Kidney tubule cell (primary cell): ENCODE measurements around the gene NHLRC4.
A peak's percentile ranks its signal among the peaks of the same experiment; 100 is the strongest.

Source experiments
- DNase-seq: peaks from one replicate; pipeline ENCODE4 v3.0.0-alpha.2; 2018; ENCODE audit warnings: low spot score

The NHLRC4 gene

DNA sequence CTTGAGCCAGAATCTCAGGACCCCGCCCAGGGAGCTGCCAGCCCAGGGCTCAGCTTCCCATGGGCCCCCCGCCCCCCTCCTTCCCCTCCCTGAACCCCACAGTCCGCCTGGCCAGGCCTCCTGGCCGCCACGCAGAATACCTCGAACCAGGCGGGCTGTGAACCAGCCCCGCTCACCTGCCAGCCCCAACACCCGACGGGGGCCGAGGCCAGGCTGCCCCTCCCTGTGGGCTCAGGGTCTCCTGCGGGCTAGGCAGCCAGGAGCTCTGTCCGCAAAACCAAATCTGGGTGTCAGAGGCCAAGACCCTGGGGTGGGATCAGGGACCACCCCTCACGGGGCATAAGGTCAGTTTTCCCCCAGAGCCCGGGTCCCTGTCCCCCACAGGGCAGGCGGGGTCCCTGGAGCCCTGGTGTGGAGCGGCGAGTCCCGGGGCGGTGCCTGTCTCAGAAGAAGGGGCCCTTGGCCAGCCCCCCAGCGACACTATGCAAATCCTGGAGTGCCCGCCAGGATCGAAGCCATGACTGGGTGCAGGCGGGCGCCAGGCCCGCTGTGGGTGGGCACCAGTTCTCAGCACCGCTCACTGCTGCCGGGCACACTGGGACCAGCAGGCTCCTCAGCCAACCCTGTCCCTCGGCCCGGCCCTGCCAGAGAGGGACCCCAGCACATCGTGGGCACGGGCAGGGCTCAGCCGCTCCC lies 13.1 kb upstream of the NHLRC4 start:
- DNase-seq: no peak

DNA sequence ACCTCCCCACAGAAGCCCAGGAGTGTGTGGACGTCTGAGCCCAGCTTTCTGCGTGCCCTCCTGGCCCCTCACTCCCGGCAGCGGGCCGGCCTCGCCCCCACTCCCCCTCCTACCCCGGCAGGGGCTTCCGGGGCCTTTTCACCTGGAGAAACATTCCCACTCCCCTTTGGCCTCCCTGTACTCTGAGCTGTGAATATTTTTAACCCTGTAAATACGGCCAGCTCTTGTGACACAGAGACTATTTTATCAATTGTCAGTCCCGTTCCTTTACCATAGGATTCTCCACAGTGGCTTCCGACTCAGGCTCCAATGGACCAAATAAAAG lies 12.5 kb upstream of the NHLRC4 start:
- no peak for DNase-seq

DNA sequence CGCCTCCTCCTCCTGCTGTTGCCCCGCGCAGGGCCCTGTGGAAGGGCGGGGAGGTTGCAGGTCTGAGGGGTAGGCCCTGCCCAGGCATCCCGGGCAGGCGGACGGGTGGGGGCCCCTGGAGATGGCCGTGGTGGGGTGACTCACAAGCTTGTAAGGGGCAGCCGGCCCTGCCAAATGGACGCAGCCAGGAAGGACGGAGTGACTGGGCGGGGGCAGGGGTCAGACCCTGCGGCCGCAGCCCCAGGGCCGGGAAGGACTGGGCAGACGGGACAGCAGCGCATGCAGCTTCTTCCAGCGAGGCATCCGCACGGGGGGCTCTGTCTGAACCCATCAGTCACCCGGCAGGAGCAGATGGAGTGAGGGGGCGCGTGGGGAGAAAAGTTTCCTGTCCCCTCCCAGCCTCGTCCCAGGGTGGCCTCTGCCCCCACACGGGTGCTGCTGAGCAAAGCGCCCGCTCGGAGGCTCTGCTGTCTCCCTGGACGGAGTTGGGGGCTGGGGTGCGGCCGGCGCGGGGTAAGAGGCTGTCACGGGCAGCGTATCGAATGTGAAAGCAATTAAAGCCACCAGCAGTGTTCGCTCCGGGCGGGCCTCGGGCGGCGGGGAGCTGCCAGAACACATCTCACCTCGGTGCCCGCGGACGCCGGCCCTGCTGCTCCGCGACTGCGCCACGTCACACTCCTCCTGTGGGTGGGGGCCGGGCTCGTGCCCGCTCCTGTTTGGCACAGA lies 12.0 kb upstream of the NHLRC4 start:
- peak; percentile 9 for DNase-seq

DNA sequence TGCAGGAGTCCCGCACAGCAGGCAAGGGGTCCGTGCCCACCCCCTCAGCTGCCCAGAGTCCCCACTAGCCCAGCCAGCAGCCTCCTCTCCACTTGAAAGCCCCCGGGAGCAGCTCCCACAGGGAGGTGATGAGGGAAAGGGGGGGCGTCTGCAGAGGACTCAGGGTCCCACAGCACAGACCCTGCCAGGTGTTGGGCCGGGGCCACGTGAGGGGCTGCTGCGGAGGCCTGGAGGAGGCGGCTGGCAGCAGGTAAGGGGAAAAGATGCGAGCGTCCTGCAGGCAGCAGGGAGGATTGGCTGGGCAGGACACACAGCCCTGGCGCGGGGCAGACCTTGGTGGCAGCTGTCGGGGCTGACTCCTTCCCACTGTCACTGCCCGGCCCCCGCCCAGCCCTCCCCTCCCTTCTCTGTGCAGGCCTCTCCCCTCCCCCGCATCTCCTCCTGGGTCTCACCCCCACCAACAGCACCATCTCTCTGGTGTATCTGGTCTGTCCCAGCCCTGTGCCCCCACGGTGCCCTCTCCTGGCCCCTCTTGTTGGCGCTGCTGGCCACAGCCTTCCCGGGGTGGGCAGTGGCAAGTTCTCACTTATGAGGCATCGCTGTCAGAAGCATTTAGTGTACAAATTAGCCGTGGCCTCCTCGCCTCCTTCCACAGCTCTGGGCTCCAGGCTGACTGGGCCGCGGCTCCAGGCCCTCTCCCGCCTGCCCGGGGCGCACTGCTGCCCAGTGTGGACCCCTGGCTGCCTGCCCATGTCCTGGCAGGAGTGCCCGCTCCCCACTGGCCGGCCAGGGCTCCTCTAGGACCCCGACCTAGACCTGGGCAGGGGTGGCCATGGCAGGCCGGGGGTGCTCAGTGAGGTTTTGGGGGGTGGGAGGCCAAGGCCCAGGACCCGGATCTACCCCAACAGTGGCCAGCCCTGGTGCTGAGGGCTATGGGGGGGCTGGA lies 11.0 kb upstream of the NHLRC4 start:
- DNase-seq: no peak

DNA sequence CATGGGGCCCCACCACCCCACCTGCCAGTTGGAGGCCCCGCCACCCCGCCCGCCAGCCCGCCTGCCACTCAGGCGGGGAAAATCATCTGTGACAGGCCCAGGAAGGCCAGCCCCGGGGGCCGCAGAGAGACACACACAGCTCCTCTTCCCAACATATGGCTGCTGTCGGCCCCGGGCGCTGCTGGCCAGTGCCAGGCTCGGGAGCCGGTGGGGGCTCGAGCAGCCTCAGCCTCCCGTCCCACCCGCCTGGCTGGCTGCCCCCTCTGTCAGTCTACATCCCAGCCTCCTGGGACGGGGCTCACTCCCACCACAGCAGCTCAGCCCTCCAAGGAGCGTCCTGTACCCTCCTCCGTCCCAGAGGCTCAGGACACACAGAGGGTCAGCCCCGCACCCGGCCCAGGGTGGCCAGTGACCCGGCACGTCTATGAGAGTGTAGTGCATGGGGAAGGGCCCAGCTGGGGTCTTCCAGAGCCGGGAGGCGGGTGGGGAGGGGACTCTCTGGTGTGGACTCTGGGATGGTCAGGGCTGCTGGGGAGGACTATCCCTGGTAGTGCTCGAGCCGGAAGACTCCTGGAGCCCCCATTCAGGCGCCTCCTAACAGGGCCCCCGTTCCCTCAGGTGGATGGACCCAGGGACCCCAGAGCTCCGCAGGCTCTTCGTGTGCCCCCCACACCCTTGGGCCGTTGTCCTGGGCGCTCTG lies 10.2 kb upstream of the NHLRC4 start:
- no peak for DNase-seq

DNA sequence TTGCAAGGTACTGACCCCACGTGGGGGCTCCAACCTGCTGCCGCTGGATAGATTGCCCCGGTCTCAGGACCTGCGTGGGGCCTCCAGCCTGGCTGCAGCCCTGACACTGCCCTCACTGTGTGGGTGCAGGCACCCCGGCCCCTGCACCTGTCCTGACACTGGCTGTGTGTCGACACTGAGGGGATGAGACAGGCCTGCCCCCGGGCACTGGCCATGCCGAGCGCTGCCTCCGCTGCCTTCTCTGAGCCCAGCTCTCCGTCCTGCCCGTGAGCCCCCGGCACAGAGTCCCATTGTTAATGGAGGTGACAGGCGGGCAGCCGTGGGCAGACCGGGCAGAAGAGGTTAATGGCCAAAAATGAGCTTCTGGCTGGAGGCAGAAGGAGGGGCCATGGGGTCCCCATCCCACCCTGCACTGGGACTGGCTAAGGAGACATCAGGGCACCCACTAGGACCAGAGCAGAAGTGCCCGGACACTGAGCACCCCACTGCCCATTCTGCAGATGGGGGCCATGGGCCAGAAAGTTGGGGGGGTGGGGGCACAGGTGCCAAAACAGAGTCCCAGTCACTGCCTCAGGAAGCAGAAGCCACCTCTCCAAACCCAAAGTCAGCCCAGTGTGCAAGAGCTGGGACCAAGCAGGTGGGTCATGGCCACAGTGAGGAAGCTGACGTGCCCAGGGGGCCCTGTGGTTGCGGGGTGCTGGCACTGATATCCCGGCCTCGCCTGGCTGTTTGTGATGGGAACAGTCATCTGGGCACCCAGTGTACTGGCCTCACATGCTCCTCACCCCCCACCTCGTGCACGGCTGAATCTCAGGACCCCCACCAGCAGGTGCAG lies 9.1 kb upstream of the NHLRC4 start:
- no peak for DNase-seq

DNA sequence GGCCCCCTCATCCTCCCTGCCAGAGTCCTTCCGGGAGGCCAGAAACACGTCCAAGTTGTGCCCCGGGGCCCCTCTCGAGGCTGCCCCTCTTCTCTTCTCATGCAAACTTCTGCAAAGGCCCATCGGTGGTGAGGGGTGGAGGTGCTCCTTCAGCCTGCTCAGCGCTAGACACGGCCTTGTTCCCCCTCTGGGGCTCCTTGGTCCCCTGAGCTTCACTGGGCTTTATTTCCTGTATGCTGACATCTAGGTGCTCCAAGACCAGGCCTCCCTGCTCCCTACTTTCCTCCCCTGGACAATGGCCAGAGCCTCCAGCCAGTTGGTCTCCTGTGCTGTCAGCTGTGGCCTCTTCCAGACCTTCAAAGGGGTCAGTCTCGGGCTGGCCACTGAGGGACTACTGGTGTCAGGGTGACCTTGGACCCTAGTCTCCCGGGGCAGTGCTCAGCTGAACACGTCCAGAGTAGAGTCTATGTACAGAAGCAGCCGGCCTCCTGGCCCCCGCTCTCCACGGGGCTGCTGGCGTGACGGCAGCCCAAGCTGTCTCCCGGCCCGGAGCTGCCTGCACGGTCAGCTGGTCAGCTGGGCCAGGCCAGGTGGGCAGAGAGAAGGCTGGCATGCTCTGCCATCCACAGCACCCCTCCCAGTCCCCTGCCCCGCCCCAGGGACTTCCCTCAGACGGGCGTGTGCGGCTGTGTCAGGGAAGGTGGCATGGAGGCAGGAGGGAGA lies 8.3 kb upstream of the NHLRC4 start:
- peak; percentile 19 for DNase-seq

DNA sequence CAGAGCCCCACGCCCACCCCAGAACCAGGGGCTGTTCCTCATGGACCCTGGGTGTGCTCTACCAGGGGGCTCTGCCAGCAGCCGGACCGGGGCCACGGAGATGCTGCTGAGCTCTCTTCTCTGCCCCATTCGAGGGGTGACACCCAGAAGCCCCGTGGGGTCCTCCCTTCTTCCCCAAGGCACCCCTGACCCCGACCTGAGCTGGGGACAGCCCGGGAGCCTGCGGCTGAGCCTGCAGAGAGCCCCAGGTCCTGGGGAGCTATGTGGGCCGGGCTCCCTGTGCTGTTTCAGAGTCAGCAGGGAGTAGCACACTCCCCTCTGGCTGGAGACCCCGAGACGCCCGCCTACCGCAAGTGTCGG lies 7.8 kb upstream of the NHLRC4 start:
- no peak for DNase-seq

DNA sequence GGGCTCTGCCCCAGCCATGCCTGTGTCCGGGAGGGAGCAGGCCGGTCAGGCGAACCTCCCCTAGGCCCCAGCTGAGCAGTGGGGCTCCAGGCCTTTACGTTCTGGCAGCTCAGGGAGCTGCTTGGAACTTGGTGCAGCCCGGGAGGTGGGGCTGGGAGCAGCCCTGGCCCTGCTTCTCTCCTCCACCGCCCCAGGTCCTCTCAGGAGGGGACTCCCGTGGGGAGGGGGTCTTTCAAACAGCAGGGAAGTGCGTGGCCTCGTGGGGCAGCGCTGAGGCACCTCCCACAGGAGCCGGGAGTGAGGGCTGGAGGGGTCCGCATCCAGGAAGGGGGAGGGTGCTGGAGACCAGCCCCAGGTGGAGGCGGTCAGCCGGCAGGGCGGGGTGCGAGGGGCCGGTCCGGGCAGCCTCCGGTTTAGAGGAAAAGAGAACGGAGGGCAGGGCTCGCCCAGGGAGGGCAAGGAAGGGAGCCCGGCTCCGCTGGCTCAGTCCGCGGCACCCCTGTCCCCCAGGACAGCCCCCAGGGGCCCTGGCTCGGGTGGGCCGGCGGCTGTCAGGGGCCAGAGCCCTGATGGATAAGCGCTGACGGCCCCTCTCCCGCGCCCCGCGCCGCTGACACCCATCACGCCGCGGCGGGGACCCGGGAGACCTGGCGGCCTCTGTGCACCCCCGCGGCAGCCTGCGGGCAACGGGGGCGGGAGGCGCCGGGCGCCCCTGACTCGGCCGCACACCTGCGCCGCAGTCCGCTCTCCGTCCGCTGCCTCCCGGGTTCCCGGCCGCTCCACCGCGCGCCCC lies 7.2 kb upstream of the NHLRC4 start:
- DNase-seq: no peak

DNA sequence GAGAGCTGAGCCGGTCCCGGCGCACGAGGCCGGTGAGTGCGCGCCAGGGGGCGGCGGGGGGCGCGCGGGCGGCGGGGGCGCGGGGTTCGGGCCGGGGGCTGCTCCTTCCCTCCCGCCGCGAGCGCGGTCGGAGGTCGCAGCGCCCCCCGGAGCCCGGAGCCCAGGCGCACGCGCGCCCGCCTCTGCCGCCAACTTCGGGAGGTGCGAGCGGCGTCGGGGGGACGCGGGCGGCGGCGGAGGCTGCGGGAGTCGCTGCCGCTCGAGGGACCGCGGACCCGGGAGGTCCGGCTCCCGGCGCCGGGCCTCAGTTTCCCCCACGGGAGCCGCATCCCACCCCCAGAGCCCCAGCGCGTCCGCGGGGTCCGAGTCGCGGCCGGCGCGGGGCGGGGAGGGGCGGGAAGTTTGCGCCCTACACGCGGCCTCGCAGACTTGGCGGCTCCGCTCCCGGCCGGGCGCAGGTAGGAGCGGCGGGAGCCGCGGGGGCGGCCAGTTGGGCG lies 6.6 kb upstream of the NHLRC4 start, which contains the start of gene PRR35:
Gene PRR35 (plus strand): TSS at position 191 of the 497 bp plus-strand sequence. CDS start 2,901 bp downstream, outside the sequence.
- DNase-seq: no peak

DNA sequence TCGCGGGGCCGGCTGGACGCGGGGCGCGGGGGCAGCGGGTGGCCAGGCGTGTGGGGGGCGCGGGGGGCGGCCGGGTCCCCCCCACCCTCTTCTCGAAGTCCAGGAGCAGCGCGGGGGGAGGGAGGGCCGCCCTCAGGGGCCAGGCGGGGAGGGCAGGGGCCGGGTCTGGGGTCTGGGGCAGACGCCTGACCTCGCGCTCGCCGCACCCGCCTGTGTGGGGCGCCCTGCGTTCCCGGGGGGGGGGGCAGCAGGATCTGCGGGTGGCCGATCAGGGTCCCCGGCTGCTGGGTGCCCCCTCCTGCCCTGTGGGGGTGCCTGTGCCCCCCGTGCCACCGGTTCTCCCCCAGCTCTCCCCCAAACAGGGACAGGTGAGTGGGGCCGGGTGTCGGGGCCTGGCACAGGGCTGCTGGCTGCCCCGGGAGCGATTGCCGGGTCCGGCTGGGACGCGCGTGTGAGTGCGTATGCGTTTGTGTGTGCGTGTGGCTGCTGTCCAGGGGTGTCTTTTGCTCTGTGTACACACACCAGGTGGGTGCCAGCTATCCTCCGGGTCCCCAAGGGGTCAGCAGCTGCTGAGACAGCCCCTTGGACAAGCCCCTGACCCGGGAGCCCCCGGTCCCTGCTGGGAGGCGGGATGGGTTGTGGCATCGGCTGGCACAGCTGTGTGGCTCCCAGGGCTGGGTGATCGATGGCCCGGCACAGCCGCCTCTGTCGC lies 5.9 kb upstream of the NHLRC4 start:
- DNase-seq: no peak

DNA sequence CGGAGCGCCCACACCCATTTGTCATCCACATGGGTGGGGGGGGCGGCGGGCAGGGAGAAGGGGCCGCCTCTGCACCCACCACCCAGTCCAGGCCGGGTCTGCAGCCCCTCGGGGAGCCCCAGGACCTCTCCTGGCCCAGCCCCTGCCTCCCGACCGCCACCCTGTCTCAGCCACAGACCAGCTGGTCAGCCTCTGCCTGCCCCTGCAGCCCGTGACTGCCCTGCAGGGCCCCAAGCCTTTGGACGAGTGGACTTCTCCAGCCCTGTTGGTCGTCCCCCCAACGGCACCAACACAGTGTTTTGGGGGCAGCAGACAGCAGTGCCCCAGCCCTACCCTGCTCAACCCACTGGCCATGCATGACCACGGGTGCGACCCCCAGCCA lies 5.4 kb upstream of the NHLRC4 start:
- DNase-seq: no peak

DNA sequence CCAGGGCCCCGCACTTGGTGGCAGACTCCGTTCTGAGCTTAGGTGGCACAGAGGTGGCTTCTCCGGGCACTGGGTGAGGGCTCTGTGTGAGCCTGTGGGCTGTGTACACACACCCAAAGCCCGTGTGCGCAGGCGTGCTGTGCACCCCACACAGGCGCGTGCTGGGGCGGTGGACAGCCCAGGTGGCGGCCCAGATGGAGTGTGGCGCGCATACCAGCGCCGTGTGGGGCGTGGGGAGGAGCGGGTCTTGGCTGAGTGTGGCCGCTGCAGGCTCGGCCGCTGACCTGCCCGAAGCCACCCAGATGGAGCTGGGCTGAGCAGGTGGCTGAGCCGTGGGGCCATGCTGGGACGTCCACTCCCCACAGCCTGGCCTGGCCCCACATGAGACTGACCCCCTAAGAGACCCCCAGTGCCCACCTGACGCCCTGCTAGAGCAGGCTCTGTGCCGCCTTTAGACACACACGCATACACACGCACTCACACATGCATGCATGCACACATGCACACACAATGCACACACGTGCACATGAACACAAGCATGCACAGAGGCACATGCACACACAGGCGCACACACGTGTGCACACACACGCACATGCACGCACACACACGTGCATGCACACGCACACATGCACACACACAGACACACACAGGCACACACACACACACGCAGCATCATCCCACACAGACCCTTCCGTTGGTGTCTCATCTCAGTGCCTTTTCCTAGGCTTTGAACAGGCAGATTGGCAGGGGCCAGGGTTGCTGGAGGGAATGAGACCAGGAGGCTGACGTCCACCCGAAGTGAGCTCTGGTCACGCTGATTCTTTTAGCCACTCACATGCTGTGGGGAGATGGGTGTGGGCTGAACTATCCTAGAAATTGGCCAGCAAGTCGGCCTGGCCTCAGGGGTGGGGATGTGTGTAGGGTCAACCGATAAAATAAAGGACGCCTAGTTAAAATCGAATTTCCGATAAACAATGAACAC lies 4.6 kb upstream of the NHLRC4 start:
- no peak for DNase-seq

DNA sequence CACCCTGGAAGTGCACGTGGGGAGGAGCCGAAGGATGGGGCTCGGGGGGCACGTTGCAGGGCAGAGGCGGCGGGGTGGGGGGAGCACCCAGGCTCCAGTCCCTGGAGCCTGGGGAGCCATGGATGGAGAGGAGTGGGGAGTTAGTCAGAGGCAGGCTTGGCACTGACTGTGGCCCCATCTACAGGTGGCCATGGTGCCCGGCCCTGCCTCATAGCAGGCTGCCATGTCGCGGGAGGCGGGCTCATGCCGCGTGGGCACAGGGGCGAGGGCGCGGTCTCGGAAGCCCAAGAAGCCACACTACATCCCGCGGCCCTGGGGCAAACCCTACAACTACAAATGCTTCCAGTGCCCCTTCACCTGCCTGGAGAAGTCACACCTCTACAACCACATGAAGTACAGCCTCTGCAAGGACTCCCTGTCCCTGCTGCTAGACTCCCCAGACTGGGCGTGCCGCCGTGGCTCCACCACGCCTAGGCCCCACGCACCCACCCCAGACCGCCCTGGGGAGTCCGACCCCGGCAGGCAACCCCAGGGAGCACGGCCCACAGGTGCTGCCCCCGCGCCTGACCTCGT lies 3.6 kb upstream of the NHLRC4 start:
- no peak for DNase-seq

DNA sequence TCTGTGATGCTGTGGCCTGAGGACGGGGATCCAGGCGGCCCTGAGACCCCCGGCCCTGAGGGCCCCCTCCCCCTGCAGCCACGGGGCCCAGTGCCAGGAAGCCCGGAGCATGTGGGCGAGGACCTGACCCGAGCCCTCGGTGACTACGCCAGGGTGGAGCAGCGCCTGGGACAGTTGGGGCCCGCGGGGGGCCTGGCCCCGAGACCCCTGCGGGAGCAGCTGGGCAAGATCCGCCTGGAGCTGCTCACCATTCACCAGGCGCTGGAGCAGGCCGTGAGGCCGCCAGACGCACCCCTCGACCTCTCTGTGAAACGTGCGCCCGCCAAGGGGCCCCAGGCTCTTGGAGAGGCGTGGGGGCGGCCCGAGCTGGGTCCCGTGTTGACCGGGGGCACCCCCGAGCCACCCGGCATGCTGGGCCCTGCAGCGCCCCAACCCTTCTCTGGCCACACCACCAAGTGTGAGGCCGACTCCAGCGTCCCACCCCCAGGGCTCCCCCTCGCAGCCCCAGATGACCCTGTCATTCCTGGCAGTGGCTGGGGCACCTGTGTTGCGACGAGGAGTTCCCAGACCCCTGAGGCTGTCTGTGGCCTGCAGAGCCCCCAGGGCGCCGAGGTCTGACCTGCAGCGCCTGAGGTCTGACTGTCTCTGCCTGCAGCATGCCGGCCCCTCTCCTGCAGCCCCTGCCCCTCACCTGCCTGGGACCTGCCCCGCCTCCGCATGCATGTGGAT lies 2.0 kb upstream of the NHLRC4 start:
- no peak for DNase-seq

DNA sequence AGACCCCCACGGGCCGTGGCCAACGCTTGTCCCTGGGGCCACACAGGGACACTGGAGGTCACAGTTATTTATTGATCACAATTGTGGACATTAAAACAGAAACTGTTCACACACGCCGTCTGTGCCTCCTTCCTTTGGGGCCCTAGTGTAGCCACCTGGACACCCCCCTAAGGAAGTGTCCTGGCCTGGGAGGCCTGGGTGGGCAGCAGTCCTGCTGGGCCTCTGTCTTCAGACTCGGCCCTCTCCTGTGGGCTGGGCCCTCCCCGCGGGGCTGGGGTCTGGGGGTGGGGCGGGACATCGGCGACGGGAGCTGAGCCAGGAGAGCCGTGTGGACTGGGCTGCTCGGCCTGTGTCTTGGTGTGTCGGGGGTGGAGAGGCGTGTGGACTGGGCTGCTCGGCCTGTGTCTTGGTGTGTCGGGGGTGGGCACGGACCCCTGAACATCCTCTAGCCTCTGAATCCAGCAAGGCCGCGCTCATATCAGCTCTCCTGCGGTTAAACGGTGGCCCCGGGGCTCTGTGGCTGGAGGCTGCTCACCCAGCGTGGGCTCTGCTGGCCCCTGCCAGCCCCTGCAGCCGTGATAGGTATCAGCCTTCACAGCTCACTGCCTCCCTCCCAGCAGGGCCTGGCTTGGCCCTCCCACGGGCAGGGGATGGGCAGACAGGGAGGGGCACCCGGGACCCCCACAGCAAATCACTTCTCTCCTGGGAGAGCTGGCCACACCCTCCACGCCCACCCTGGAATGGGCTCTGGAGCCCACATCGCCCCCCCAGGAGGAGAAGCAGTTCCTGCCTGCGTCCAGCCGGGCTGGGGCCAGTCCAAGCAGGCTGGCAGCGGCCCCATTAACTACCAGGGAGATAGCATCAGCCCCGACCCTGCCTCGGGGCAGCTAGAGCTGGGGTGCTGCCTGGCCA lies 1.1 kb upstream of the NHLRC4 start:
- no peak for DNase-seq
